PC-9 (cell line): ENCODE measurements around the gene OR2S2. TPM values are rescaled to one million over a fixed set of nuclear protein-coding genes. Genes with fewer than 3 reads are reported as not detected.

Experiments
- BruUV-seq: library from RNA; stranded (reverse); fragments of 400-500 nt; replicated peaks from 2 replicates; lab custom pipeline; 2021; lab: Mats Ljungman, UMichigan
- CTCF ChIA-PET: fragments of 300-600 bp; sonication (Branson Sonifier 250); formaldehyde crosslinking; loops from one replicate; lab custom pipeline; 2022; ENCODE audit warnings: antibody characterized with exemption; lab: Charles Lee
- POLR2A ChIA-PET: fragments of 300-600 bp; sonication (Branson Sonifier 250); formaldehyde crosslinking; loops from one replicate; lab custom pipeline; 2022; ENCODE audit warnings: antibody characterized with exemption; ENCODE audit not compliant: unreplicated experiment; lab: Charles Lee
- DNase-seq, 2 experiments: peaks; one replicate each; pipeline versions ENCODE4 v3.0.0 to v3.0.0-alpha.2; 2015 to 2022; ENCODE audit warnings: mixed read lengths in 1 of 2
- H2AFZ ChIP-seq: fragments of 200-600 bp; sonication (generic); 2 replicates; pipeline ENCODE4 v1.8.1; 2017; ENCODE audit warnings: antibody characterized with exemption
- H3F3A ChIP-seq: fragments of 200-600 bp; sonication (generic); 2 replicates; pipeline ENCODE4 v1.8.1; 2017; ENCODE audit warnings: antibody characterized with exemption, mild to moderate bottlenecking, low read depth; ENCODE audit not compliant: insufficient read depth
- H3K27ac ChIP-seq: fragments of 200-600 bp; sonication (generic); 2 replicates; pipeline ENCODE4 v1.6.1; 2016; ENCODE audit warnings: mixed run types
- H3K27me3 ChIP-seq: fragments of 200-600 bp; sonication (generic); 2 replicates; pipeline ENCODE4 v1.6.1; 2016; ENCODE audit warnings: low read depth, mixed run types; ENCODE audit not compliant: insufficient read depth
- H3K36me3 ChIP-seq: fragments of 200-600 bp; sonication (generic); 2 replicates; pipeline ENCODE4 v1.6.1; 2016; ENCODE audit warnings: low read depth, mixed run types
- H3K4me1 ChIP-seq: fragments of 200-600 bp; sonication (generic); replicated peaks from 2 replicates; pipeline ENCODE4 v1.6.1; 2016; ENCODE audit warnings: mixed run types; ENCODE audit not compliant: insufficient read depth
- H3K4me2 ChIP-seq: fragments of 200-600 bp; sonication (generic); 2 replicates; pipeline ENCODE4 v1.6.1; 2017; ENCODE audit warnings: mixed run types
- H3K4me3 ChIP-seq: fragments of 200-600 bp; sonication (generic); 2 replicates; pipeline ENCODE4 v1.6.1; 2016; ENCODE audit warnings: mixed run types
- H3K79me2 ChIP-seq: fragments of 200-600 bp; sonication (generic); 2 replicates; pipeline ENCODE4 v1.6.1; 2017; ENCODE audit warnings: low read depth, mixed run types
- H3K9me2 ChIP-seq: fragments of 200-600 bp; sonication (generic); 2 replicates; pipeline ENCODE4 v1.8.1; 2017; ENCODE audit warnings: mild to moderate bottlenecking; ENCODE audit not compliant: insufficient read depth
- H3K9me3 ChIP-seq: fragments of 200-600 bp; sonication (generic); 2 replicates; pipeline ENCODE4 v1.8.1; 2016; ENCODE audit warnings: low read depth; ENCODE audit not compliant: insufficient read depth
- H4K20me1 ChIP-seq: fragments of 200-600 bp; sonication (generic); 2 replicates; pipeline ENCODE4 v1.8.1; 2017; ENCODE audit not compliant: insufficient read depth
- CTCF ChIP-seq: fragments of 200-600 bp; sonication (generic); conservative IDR thresholded peaks from 2 replicates; pipeline ENCODE4 v1.6.1; 2017; ENCODE audit warnings: mixed run types, antibody characterized with exemption, mild to moderate bottlenecking, moderate library complexity
- EZH2 ChIP-seq: fragments of 200-600 bp; sonication (generic); IDR thresholded peaks from 2 replicates; pipeline ENCODE4 v1.8.0; 2017; ENCODE audit warnings: antibody characterized with exemption, low read depth
- intact Hi-C: fragments of 100-400 bp; cut with micrococcal nuclease; formaldehyde crosslinking; loops from one replicate; pipeline ENCODE4 v1.10.0; 2022; ENCODE audit not compliant: unreplicated experiment
- total RNA-seq: library from RNA; stranded (reverse); gene quantifications from 2 replicates; pipeline ENCODE4 v1.2.3, GENCODE V29; 2021

OR2S2 gene
- total RNA-seq, 1 experiment from 2014 or later = not detected

- Histone ChIP-seq H3K27me3 (no peaks in the 10 kb centered on the region), H3K9me2 (no peaks in the 10 kb centered on the region), H3K4me2 (no peak overlapping the region), H3K36me3 (no peaks in the 10 kb centered on the region), H3K79me2 (no peaks in the 10 kb centered on the region), H2AFZ (no peak overlapping the region), H3K4me1 (no peaks in the 10 kb centered on the region), H4K20me1 (no peaks in the 10 kb centered on the region), H3K27ac (no peak overlapping the region), H3K9me3 (no peaks in the 10 kb centered on the region), H3F3A (no peaks in the 10 kb centered on the region), H3K4me3 (no peak overlapping the region)
- BruUV-seq = no TSS peak
- no peak for DNase-seq
- TF ChIP-seq CTCF (no peak), EZH2 (no peak)
- ChIA-PET CTCF (no interaction called here), POLR2A (no interaction called here)
- intact Hi-C loops = no loop called here
Measured at GRCh38 chr9:35990155-35990554, 32.2 kb upstream of the OR2S2 start.

- intact Hi-C loops = no loop called here
- ChIA-PET POLR2A (no interaction called here), CTCF (no interaction called here)
- no peaks in the 10 kb centered on the region for H3K36me3 ChIP-seq
- TF ChIP-seq CTCF (no peak), EZH2 (no peak)
- no peaks in the 10 kb centered on the region for H3F3A ChIP-seq
- no peaks in the 10 kb centered on the region for H3K4me1 ChIP-seq
- BruUV-seq = no TSS peak
- H3K4me3 ChIP-seq = no peak overlapping the region
- no peaks in the 10 kb centered on the region for H3K9me3 ChIP-seq
- H3K27ac ChIP-seq = no peak overlapping the region
- H4K20me1 ChIP-seq = no peaks in the 10 kb centered on the region
- H3K27me3 ChIP-seq = no peaks in the 10 kb centered on the region
- no peak overlapping the region for H3K4me2 ChIP-seq
- H3K79me2 ChIP-seq = no peaks in the 10 kb centered on the region
- no peak for DNase-seq
- no peaks in the 10 kb centered on the region for H3K9me2 ChIP-seq
- no peak overlapping the region for H2AFZ ChIP-seq
Measured at GRCh38 chr9:35984021-35984420, 26.1 kb upstream of the OR2S2 start.

- H3K27me3 ChIP-seq = no peaks in the 10 kb centered on the region
- no peak overlapping the region for H3K4me2 ChIP-seq
Measured at GRCh38 chr9:35981699-35982098, 23.7 kb upstream of the OR2S2 start.

More at GRCh38 chr9:35981699-35982098, 23.7 kb upstream of the OR2S2 start:
- BruUV-seq = no TSS peak
- no peak overlapping the region for H3K4me3 ChIP-seq
- no peaks in the 10 kb centered on the region for H4K20me1 ChIP-seq
- DNase-seq = no peak
- no peaks in the 10 kb centered on the region for H3K4me1 ChIP-seq
- H3F3A ChIP-seq = no peaks in the 10 kb centered on the region
- no peak overlapping the region for H3K27ac ChIP-seq
- H3K36me3 ChIP-seq = no peaks in the 10 kb centered on the region
- H3K79me2 ChIP-seq = no peaks in the 10 kb centered on the region
- no peaks in the 10 kb centered on the region for H3K9me3 ChIP-seq
- no peak overlapping the region for H2AFZ ChIP-seq
- TF ChIP-seq EZH2 (no peak), CTCF (no peak)
- no peaks in the 10 kb centered on the region for H3K9me2 ChIP-seq
- POLR2A ChIA-PET = no interaction called here
- intact Hi-C loops = no loop called here
- CTCF ChIA-PET = no interaction called here
